Measurements from ENCODE around the gene IMPDH1.

GRCh38 chr7:128453836-128454804 lies 44.3 kb upstream of the IMPDH1 start:
- TF ChIP-seq CTCF (conservative IDR thresholded peaks at IDR 0.05; ENCODE audit: low read length) (no peak), EZH2phosphoT487 (IDR thresholded peaks at IDR 0.05; ENCODE audit: borderline replicate concordance) (no peak)

Data from Loucy (cell line).